ENCODE results near the gene CHST11. TPM values are rescaled to one million over a fixed set of nuclear protein-coding genes. Genes with fewer than 3 reads are reported as not detected.

The CHST11 gene
- total RNA-seq, 1 donor = 8.2 TPM

DNA sequence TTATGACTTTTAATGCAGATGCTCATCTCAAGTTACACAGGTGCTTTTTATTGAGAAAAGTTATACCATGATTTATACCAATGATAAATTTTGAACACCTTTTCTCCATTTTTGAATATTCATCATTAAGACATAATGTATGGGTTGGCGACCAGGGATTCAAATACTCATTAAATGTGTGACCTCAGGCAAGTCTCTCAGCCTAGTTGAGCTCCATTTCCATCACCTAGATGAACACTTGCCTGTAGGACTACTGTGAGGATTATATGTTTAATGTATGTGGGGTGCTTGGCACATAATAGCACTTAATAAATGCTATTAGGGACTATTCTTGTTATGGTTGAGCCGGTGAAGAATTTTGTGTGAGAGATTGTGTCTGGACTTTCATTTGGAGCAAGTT is 228.6 kb downstream of the CHST11 start:
- H3K4me3 ChIP-seq (ENCODE audit: low read depth, low read length) = no peak overlapping the region
- TF ChIP-seq, protein P1, sequence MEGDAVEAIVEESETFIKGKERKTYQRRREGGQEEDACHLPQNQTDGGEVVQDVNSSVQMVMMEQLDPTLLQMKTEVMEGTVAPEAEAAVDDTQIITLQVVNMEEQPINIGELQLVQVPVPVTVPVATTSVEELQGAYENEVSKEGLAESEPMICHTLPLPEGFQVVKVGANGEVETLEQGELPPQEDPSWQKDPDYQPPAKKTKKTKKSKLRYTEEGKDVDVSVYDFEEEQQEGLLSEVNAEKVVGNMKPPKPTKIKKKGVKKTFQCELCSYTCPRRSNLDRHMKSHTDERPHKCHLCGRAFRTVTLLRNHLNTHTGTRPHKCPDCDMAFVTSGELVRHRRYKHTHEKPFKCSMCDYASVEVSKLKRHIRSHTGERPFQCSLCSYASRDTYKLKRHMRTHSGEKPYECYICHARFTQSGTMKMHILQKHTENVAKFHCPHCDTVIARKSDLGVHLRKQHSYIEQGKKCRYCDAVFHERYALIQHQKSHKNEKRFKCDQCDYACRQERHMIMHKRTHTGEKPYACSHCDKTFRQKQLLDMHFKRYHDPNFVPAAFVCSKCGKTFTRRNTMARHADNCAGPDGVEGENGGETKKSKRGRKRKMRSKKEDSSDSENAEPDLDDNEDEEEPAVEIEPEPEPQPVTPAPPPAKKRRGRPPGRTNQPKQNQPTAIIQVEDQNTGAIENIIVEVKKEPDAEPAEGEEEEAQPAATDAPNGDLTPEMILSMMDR (IDR thresholded peaks at IDR 0.05; ENCODE audit: insufficient read depth, low read depth, low read length) = no peak
- DNase-seq (ENCODE audit: low read depth) = no peak

DNA sequence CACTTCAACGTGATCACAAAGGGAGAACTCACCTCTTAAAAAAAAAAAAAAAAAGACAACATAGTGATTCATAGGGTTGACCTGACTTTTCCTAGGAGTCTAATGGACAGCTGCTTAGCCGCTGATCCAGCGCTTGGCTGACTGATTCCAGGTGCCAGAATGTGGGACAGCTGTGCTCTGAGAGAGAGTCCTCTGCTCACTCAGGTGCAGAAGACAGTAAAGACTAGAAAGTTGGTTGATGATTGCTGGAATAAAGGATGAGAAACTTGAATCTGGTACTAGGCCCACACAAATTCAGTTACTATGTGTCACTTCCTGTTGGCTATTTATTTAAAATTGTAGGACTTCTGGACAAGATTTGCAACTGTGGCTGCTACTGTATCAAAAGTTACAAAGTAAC is 229.4 kb downstream of the CHST11 start:
- no peak for DNase-seq (ENCODE audit: low read depth)
- TF ChIP-seq, protein P1 (IDR thresholded peaks at IDR 0.05; ENCODE audit: insufficient read depth, low read depth, low read length) = no peak
- H3K4me3 ChIP-seq (ENCODE audit: low read depth, low read length) = no peak overlapping the region

DNA sequence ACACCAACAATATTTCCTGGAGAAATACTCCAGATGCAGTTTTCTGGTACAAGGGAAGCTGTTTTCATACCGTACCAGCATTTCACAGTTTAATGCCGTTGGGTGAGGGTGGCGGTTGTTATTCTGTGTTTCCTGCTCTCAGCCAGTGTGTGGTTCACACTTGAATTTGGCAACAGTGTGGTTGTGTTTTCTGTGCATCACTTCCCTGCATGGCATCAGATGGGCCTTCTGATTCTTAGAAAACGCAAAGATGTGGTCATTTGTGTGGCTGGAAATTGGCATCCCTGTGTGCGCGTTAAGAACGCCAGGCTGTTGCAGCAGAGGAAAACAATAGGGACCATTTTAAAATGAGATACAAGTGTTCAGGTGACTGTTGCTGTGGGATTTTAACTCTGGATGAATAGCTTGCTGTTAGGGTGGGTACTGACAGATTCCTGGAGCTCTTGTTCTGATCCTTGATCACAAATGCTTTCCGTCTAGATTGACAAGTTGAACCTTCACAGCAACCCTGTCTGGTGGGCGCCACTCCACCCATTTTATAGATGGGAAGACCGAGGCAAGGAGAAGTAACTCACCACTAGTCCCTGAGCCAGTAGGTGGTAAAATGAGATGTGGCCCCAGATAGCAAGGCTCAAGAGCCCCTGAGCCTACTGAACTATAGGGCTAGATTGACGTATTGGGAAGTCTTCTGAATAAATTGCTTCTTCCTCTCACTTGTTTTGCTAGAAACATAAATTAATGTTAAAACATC is 231.2 kb downstream of the CHST11 start:
- no peak overlapping the region for H3K4me3 ChIP-seq (ENCODE audit: low read depth, low read length)
- TF ChIP-seq, protein P1 (IDR thresholded peaks at IDR 0.05; ENCODE audit: insufficient read depth, low read depth, low read length) = no peak
- no peak for DNase-seq (ENCODE audit: low read depth)

DNA sequence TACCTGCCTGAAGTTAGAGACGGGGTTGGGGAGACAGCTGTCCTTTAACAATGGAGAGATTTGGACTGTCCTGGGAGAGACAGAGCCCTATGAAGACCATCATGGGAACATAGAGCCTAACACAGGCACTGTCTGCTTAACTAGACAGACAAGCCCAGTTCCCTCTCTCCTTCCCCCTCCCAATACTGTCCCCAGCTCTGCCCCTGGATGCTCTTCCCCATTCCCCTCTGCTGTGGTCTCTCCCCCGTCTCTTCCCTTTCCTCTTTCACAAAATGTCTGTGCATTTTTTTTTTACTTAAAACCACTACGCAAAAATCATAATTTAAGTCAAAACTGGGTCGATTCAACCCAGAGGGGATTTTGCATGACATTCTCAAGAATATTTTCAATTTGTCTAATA is 232.9 kb downstream of the CHST11 start:
- DNase-seq (ENCODE audit: low read depth) = no peak

DNA sequence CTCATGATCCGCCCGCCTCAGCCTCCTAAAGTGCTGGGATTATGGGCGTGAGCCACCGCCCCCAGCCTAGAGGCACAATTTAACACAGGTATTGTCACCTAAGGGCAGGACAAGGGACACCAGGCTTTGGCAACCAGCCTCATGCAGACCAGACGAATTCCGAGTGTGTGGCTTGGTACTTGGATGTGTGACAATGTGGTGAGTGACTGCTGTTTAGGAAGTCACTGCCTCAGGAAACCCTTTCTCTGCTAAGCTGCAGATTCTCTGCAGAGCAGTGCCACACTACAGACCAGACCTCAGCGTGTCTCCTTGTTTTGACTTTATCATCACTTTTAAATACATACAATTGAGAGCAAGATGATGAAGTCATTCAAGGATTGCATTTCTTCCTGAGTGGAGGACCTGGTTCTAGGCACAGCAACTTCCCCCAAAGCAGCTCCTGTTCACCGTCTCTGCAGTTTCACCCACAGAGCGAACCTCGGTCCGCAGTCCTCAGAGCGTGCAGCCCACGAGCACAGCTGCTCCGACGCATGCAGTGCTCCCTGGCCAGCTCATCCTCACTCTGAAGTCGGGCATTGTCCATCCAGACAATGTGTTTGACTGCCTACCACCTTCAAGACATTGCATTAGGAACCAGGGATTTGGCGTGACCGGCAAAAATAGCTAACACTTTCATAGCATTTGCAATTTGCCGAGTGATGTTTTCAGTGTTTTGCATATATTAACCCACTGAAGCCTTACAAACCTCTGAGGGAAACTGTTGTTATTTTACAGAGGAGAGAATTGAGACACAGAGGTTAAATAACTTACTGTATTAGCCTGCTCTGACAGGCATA is 235.2 kb downstream of the CHST11 start:
- no peak overlapping the region for H3K4me3 ChIP-seq (ENCODE audit: low read depth, low read length)
- no peak for DNase-seq (ENCODE audit: low read depth)
- TF ChIP-seq, protein P1 (IDR thresholded peaks at IDR 0.05; ENCODE audit: insufficient read depth, low read depth, low read length) = no peak

More for the DNA sequence above, 232.9 kb downstream of the CHST11 start:
- TF ChIP-seq, protein P1 (IDR thresholded peaks at IDR 0.05; ENCODE audit: insufficient read depth, low read depth, low read length) = no peak
- H3K4me3 ChIP-seq (ENCODE audit: low read depth, low read length) = no peak overlapping the region

DNA sequence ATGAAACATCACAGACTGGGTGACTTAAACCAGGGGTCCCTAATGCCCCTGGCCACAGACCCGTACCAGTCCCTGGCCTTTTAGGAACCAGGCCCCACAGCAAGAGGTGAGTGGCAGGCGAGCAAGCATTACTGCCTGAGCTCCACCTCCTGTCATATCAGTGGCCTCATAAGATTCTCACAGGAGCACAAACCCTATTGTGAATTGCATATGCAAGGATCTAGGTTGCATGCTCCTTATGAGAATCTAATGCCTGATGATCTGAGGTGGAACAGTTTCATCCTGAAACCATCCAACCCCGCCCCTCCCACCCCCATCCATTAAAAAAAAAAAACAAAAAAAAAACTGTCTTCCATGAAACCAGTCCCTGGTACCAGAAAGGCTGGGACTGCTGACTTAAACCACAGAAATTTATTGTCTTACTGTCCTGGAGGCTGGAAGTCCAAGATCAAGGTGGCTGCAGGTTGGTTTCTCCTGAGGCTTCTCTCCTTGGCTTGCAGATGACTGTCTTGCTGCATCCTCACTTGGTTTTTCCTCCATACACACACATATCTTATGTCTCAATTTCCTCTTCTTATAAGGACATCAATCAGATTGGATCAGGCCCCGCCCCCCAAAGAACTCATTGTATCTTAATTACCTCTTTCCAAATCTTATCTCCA is 235.9 kb downstream of the CHST11 start:
- H3K4me3 ChIP-seq (ENCODE audit: low read depth, low read length) = no peak overlapping the region
- no peak for DNase-seq (ENCODE audit: low read depth)
- TF ChIP-seq, protein P1 (IDR thresholded peaks at IDR 0.05; ENCODE audit: insufficient read depth, low read depth, low read length) = no peak

All from fibroblast of villous mesenchyme (primary cell).